ENCODE data around the gene ANKK1.

ANKK1 gene

DNA sequence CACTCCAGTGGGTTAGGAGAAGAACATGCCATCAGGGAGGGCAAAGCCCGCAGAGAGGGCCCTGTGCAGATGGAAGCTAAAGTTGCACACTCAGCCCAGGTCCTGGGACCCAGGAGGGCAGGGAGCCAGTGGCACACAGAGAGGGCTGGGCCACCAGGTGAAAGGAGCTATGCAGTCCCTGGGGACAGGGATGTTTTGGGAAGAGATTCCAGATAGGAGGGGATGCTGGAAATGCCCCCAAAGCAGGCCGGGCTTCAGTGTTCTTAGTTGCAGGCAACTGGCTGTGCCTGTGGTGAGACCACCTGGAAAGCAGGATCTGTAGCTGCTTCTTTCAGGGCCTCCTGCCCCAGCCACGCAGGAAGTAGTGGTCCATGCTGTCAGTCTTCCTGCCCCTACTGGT, 19.6 kb downstream of the ANKK1 start:
- TF ChIP-seq, protein P1, sequence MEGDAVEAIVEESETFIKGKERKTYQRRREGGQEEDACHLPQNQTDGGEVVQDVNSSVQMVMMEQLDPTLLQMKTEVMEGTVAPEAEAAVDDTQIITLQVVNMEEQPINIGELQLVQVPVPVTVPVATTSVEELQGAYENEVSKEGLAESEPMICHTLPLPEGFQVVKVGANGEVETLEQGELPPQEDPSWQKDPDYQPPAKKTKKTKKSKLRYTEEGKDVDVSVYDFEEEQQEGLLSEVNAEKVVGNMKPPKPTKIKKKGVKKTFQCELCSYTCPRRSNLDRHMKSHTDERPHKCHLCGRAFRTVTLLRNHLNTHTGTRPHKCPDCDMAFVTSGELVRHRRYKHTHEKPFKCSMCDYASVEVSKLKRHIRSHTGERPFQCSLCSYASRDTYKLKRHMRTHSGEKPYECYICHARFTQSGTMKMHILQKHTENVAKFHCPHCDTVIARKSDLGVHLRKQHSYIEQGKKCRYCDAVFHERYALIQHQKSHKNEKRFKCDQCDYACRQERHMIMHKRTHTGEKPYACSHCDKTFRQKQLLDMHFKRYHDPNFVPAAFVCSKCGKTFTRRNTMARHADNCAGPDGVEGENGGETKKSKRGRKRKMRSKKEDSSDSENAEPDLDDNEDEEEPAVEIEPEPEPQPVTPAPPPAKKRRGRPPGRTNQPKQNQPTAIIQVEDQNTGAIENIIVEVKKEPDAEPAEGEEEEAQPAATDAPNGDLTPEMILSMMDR (IDR thresholded peaks at IDR 0.05; ENCODE audit: low read length, missing control alignments), result no peak
- no peak overlapping the region for H3K4me3 ChIP-seq (replicated peaks; ENCODE audit: low read depth, low read length)
- DNase-seq (ENCODE audit: low read depth), result no peak

DNA sequence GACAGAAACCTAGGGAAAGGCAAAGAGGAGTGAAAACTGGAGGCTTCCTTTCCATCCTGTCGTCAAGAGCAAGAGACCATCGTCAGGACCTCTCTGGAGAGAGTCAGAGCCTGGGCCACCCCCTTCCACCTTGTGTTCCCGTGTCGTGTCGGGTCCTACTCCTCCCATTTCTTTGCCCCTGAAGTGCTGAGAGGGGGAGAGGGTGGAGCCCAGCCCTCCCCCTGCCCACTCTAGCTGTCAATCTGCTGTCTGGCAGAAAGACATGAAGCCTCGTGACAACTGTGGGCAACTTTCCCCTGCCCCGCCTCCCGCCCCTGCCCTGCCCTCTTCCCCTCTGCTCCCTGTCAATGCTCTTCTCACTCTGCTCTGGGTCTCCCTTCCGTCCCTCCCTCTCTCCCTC, 20.6 kb downstream of the ANKK1 start:
- TF ChIP-seq, protein P1 (IDR thresholded peaks at IDR 0.05; ENCODE audit: low read length, missing control alignments), result no peak
- no peak overlapping the region for H3K4me3 ChIP-seq (replicated peaks; ENCODE audit: low read depth, low read length)
- no peak for DNase-seq (ENCODE audit: low read depth)

DNA sequence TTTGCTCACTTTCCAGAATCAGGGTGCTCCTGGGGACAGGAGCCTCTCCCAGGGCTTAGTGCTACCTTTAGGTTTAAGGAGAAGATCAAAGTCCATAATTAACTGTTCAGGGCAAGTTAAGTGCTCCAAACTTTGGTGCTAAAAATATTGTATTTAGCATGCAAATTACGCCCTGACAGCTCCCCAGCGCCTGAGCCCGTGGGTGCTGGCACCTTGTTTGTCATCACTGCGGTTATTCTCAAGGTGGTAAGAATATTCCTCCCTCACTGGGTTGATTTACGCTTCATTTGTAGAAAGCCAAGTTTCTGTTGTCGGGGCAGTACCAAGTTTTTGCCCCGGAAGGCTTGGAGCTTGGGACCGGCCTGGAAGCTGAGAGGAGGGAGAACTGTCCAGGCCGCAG, 21.3 kb downstream of the ANKK1 start:
- TF ChIP-seq, protein P1 (IDR thresholded peaks at IDR 0.05; ENCODE audit: low read length, missing control alignments), result no peak
- H3K4me3 ChIP-seq (replicated peaks; ENCODE audit: low read depth, low read length), result no peak overlapping the region
- DNase-seq (ENCODE audit: low read depth), result no peak

DNA sequence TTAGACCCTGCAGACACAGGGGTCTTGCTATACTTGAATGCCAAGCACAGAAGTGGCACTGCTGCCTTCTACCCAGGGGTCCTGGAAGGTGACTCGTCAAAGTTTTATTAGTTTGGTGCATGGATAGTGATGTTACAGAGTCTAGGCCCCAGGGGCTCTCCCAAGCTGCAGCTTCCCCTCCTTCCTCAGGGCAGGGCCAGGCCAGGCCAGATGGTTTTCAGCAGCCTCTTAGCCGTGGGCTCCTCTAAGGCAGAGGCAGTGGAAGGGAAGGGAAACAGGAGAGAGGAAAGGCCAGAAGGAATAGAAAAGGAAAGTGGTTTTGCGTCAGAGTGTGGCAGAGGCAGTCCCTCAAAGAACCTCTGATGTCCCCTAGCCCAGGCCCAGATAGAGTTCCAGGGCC, 21.9 kb downstream of the ANKK1 start:
- TF ChIP-seq, protein P1 (IDR thresholded peaks at IDR 0.05; ENCODE audit: low read length, missing control alignments), result no peak
- DNase-seq (ENCODE audit: low read depth), result no peak
- no peak overlapping the region for H3K4me3 ChIP-seq (replicated peaks; ENCODE audit: low read depth, low read length)

DNA sequence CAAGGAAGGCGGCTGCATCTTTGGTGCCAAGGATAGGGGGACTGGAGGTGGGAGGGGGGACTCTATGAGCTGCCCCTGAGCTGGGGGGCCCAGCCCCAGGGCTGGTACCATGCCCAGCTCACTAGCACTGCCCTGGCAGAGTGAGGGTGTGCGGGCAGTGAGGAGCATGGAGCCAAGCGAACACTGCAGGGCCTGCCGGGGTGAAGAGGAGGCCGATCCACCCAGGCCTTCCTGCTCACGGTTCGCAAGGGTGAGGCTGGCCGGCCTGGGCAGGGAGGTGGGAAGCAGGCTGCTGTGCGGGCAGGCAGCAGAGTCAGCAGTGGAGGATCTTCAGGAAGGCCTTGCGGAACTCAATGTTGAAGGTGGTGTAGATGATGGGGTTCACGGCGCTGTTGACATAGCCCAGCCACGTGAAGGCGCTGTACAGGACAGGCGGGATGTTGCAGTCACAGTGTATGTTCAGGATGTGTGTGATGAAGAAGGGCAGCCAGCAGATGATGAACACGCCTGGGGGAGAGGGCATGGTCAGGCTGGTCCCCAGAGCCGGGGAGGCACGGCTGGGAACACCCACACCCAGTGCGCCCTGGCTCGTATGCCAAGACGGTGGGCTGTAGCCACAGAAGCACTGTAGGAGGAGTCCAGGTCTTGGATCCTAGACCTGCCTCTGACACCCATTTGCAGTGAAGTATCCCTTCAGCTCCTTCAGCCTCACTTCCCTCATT, 23.0 kb downstream of the ANKK1 start:
- H3K4me3 ChIP-seq (replicated peaks; ENCODE audit: low read depth, low read length), result no peak overlapping the region
- TF ChIP-seq, protein P1 (IDR thresholded peaks at IDR 0.05; ENCODE audit: low read length, missing control alignments), result no peak
- DNase-seq (ENCODE audit: low read depth), result no peak

DNA sequence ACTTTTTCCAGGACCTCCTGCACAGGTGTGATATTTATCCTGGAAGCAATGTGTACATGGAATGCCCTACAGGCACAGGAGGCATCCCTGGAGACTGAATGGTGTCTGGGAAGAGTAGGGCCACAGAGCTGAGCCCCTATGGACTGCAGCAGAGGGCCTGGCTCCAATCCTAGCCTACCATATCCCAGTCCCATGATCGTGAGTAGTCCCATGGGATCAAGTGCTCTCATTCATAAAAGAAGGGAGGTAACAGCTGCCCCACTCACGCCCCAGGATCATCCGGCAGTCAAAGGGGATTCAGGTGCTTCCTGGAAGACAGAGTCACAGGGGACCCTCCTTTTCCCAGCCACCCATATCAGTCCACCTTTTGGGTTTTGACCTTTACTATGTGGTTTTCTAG, 24.0 kb downstream of the ANKK1 start:
- no peak overlapping the region for H3K4me3 ChIP-seq (replicated peaks; ENCODE audit: low read depth, low read length)
- TF ChIP-seq, protein P1 (IDR thresholded peaks at IDR 0.05; ENCODE audit: low read length, missing control alignments), result no peak
- DNase-seq (ENCODE audit: low read depth), result no peak

DNA sequence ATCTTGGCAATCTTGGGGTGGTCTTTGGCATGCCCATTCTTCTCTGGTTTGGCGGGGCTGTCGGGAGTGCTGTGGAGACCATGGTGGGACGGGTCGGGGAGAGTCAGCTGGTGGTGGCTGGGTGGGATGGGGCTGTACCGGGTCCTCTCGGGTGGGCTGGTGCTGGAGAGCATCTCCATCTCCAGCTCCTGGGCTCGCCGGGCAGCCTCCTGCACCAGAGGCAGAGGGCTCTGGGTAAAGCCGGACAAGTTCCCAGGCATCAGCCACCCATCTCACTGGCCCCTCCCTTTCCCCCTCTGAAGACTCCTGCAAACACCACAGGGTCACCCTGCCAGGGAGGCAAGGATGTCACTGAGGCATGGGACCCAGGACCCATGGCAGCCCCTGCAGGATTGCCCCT, 25.1 kb downstream of the ANKK1 start:
- TF ChIP-seq, protein P1 (IDR thresholded peaks at IDR 0.05; ENCODE audit: low read length, missing control alignments), result no peak
- DNase-seq (ENCODE audit: low read depth), result no peak

More for the DNA sequence above, 25.1 kb downstream of the ANKK1 start:
- H3K4me3 ChIP-seq (replicated peaks; ENCODE audit: low read depth, low read length), result no peak overlapping the region

Measured in fibroblast of pulmonary artery (primary cell).